ENCODE data around the gene FZR1.

- TF ChIP-seq CTCF (IDR thresholded peaks at IDR 0.05) (no peak), POLR2A (IDR thresholded peaks at IDR 0.05) (no peak)
Measured at GRCh38 chr19:3536429-3537100, 30.5 kb downstream of the FZR1 start.
